ENCODE results near the gene CDYL.

The CDYL gene

DNA sequence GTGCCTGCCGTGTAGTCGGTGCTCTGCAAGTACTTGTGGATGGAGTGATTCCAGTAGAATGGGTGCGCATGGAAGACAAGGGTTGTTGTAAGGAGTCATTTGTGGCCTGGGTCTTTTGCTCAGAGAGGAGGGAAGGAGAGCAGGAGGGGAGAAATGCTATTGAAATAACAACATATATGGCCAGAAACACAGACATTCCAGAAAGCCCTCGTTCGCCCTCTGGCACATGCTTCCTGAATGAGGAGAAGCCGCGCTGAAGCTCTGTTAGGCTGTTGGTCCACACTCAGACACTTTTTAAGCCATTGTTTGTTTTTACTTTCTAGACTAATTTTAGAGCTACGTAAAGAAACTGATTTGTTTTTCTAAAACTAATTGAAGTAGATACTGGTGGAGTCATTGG lies 120.2 kb downstream of the CDYL start:
- Histone ChIP-seq H3K9me3 (ENCODE audit: control insufficient read depth, low read length) (no peaks in the 10 kb centered on the region), H3K9ac (ENCODE audit: low read length) (no peak overlapping the region), H3K36me3 (ENCODE audit: control insufficient read depth, insufficient read depth, low read length) (no peaks in the 10 kb centered on the region), H3K27me3 (ENCODE audit: control insufficient read depth, insufficient read depth, low read length) (no peaks in the 10 kb centered on the region), H3K4me1 (ENCODE audit: control insufficient read depth, insufficient read depth, low read length) (peaks cover 4% of the 10 kb centered on the region), H3K4me3 (ENCODE audit: low read length) (no peak overlapping the region)

DNA sequence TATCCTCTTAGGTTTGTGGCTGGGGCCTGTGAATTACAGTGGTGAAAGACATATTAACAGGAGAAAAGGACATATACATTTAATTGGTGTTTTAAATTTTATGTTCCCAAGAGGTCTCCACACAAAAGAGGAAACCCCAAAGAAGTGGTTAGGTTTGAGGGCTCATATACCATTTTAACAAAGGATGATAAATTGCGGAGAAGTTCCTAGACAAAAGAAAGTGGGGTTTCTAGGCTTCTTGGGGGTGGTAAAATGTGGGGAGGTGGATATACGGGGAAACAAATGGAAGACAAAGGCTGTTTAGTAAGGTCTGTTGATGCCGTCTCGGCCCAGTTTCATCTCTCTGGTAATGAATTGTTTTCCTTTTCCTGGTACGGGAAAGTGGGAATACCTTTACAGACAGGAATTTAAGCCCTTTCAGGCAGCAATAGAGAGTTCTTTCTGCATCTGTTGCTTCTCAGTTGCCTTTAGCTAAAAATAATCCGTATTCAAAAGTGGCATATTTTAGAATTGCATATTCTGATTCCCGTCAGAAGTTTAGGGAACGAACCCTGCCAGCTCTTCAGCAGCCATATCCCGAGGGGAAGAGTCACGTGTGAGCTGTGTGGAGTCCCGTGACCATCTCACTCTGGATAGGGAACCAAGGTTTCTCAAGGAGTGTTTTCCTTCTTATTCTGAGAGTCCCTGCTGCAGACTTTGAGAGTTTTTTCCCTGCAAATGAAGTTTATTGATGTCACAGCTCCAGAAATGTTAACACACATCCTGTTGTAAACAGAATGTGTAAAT lies 123.2 kb downstream of the CDYL start:
- no peaks in the 10 kb centered on the region for H3K27me3 ChIP-seq (ENCODE audit: control insufficient read depth, insufficient read depth, low read length)
- H3K36me3 ChIP-seq (ENCODE audit: control insufficient read depth, insufficient read depth, low read length): no peaks in the 10 kb centered on the region
- H3K9ac ChIP-seq (ENCODE audit: low read length): no peak overlapping the region
- no peaks in the 10 kb centered on the region for H3K9me3 ChIP-seq (ENCODE audit: control insufficient read depth, low read length)
- no peak overlapping the region for H3K4me3 ChIP-seq (ENCODE audit: low read length)
- peaks cover 15% of the 10 kb centered on the region for H3K4me1 ChIP-seq (ENCODE audit: control insufficient read depth, insufficient read depth, low read length)

DNA sequence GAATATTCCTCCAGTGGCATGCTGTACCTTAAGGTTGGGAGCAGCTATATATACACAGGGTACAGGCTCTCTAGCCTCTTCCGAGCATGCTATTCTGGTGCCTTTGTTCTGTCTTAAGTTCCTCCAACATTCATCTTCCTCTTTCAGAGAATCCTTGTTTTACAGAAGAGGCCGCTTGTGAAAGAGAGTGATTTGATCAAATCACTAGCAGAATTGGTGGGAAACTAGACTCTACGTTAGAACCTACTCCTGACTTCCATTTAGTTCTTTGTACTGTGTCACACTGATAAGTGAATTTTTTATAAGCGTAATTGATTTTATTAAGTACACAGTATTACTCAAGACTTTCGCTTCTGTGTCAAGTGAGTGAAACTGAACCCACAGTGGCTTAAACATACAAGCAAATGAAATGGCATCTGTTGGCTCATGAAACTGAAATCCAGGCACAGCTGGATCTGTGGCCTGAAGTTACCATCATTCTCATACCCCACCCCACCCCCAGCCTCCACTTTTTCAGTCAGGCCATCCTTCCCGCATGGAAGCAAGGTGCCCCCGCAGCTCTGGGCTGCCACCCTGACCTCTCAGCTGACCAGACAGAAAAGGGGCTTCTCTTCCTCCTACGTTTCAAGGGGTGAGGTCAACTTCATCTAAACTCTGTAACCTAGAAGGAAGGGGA lies 125.3 kb downstream of the CDYL start:
- Histone ChIP-seq H3K9ac (ENCODE audit: low read length) (no peak overlapping the region), H3K4me3 (ENCODE audit: low read length) (no peak overlapping the region), H3K9me3 (ENCODE audit: control insufficient read depth, low read length) (no peaks in the 10 kb centered on the region), H3K36me3 (ENCODE audit: control insufficient read depth, insufficient read depth, low read length) (no peaks in the 10 kb centered on the region), H3K27me3 (ENCODE audit: control insufficient read depth, insufficient read depth, low read length) (no peaks in the 10 kb centered on the region), H3K4me1 (ENCODE audit: control insufficient read depth, insufficient read depth, low read length) (peaks cover 20% of the 10 kb centered on the region)

DNA sequence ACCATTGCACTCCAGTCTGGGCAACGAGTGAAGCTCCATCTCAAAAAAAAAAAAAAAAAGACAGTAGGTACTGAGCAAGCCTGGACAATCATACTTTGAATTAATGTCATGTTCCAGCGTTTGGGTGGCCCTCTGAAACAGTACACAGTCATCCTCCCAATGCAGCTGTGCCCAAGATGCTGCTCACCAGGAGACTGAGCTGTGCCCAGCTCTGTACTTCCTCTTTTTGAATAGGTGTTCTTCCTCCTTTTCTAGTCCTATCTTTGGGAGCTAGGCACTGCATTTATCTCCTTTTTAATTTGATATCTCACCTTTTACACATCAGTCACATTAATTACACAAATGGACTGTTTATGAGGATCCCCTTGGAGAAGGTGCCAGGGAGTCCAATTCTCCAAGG lies 126.2 kb downstream of the CDYL start:
- no peaks in the 10 kb centered on the region for H3K36me3 ChIP-seq (ENCODE audit: control insufficient read depth, insufficient read depth, low read length)
- H3K9ac ChIP-seq (ENCODE audit: low read length): no peak overlapping the region
- no peaks in the 10 kb centered on the region for H3K9me3 ChIP-seq (ENCODE audit: control insufficient read depth, low read length)
- H3K4me1 ChIP-seq (ENCODE audit: control insufficient read depth, insufficient read depth, low read length): peaks cover 26% of the 10 kb centered on the region
- no peaks in the 10 kb centered on the region for H3K27me3 ChIP-seq (ENCODE audit: control insufficient read depth, insufficient read depth, low read length)
- H3K4me3 ChIP-seq (ENCODE audit: low read length): no peak overlapping the region

DNA sequence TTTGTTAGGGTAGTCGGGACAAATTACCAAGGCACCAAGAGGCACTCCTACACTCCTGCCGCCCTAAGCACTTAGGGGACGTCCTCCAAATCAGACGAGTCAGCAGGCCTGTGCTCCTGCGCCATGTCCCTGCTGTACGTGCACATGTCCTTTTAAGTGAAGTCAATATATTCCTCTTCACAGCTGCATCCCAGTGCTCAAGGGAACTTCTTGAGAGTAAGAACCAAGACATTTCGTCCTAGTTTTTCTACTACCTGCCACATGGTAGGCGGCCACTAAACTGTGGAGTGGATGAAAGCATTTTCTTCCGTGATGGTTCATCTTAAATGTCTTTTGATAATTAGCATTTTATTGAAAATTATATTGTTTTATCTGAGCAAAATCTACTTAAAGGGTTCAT lies 126.9 kb downstream of the CDYL start:
- no peaks in the 10 kb centered on the region for H3K27me3 ChIP-seq (ENCODE audit: control insufficient read depth, insufficient read depth, low read length)
- no peak overlapping the region for H3K4me3 ChIP-seq (ENCODE audit: low read length)

DNA sequence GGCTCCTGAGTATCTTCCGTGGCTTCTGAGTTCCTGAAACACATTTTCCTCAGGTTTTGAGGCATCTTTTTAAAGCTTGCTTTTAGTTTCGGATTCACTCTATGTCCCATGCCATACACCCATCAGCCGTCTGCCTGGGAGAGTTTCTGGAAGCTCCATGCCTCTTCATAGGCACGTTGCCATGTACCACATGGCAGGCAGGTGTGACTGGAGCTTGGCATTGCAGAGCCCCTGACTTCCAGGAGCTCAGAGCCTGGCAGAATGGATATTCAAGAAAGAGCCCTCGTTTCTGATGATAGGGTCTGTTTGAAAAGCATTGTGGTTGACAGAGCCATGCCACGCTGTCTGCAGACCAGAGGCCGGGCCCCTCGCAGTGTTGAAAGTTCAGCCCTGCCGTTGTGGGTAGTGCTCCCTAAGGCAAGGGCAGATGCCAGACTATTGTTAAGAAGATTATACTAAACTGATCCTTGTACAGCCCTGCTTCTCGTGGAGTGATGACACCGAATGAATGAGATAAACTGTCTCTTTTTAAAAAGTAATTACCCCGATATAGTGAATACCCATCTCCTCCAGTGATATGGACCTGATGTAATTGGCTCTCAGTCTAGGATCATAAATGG lies 127.7 kb downstream of the CDYL start:
- Histone ChIP-seq H3K4me3 (ENCODE audit: low read length) (no peak overlapping the region), H3K9ac (ENCODE audit: low read length) (no peak overlapping the region), H3K9me3 (ENCODE audit: control insufficient read depth, low read length) (no peaks in the 10 kb centered on the region), H3K4me1 (ENCODE audit: control insufficient read depth, insufficient read depth, low read length) (peaks cover 38% of the 10 kb centered on the region), H3K36me3 (ENCODE audit: control insufficient read depth, insufficient read depth, low read length) (no peaks in the 10 kb centered on the region), H3K27me3 (ENCODE audit: control insufficient read depth, insufficient read depth, low read length) (no peaks in the 10 kb centered on the region)

More for the DNA sequence above, 126.9 kb downstream of the CDYL start:
- no peaks in the 10 kb centered on the region for H3K9me3 ChIP-seq (ENCODE audit: control insufficient read depth, low read length)
- no peak overlapping the region for H3K9ac ChIP-seq (ENCODE audit: low read length)
- H3K36me3 ChIP-seq (ENCODE audit: control insufficient read depth, insufficient read depth, low read length): no peaks in the 10 kb centered on the region
- H3K4me1 ChIP-seq (ENCODE audit: control insufficient read depth, insufficient read depth, low read length): peaks cover 33% of the 10 kb centered on the region

DNA sequence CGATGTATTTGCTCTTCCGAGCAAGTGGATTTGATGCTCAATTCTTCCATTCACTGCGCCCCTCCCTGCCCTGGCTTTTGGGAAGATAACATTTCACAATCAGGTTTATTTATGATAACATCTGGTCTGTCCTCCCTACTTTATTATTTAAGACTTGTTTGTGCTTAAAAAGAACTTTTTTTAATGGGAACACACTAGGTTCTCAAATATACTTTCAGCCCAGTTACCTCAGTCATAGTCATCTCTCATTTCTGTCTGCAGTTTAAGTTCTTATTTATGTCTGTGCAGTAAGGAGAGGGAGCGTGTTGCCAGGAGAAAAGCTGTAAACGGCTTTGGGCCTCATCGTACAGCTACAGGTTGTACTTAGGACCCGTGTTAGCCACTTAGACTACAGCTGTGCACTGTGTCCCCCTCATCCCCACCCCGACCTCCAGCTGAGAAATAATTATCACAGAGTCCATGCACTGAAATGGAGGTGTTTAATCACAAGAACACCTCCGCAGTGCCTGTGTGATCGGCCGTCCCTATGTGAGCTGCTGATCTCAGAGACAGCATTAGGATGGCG lies 128.3 kb downstream of the CDYL start:
- Histone ChIP-seq H3K9ac (ENCODE audit: low read length) (no peak overlapping the region), H3K36me3 (ENCODE audit: control insufficient read depth, insufficient read depth, low read length) (no peaks in the 10 kb centered on the region), H3K27me3 (ENCODE audit: control insufficient read depth, insufficient read depth, low read length) (no peaks in the 10 kb centered on the region), H3K9me3 (ENCODE audit: control insufficient read depth, low read length) (no peaks in the 10 kb centered on the region), H3K4me1 (ENCODE audit: control insufficient read depth, insufficient read depth, low read length) (peaks cover 44% of the 10 kb centered on the region), H3K4me3 (ENCODE audit: low read length) (no peak overlapping the region)

DNA sequence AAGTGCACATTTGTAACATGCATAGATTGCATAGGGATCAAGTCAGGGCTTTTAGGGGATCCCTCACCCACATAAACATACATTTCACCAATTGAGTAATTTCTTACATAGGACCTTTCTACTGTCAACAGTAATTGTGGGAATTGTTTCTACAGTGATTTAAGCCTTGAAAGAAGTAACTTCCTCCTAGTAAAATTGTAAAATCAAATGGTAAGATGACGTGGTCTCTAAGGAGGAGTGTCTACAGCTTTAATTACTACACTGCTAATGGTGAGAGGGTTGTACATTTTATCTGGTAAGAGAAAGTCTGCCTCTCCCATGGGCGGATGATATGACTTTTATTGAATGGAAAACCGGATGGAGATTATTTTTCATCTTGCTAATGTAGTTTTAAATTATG lies 129.6 kb downstream of the CDYL start:
- no peak overlapping the region for H3K9ac ChIP-seq (ENCODE audit: low read length)
- H3K36me3 ChIP-seq (ENCODE audit: control insufficient read depth, insufficient read depth, low read length): no peaks in the 10 kb centered on the region
- no peaks in the 10 kb centered on the region for H3K9me3 ChIP-seq (ENCODE audit: control insufficient read depth, low read length)
- no peaks in the 10 kb centered on the region for H3K27me3 ChIP-seq (ENCODE audit: control insufficient read depth, insufficient read depth, low read length)
- peaks cover 55% of the 10 kb centered on the region for H3K4me1 ChIP-seq (ENCODE audit: control insufficient read depth, insufficient read depth, low read length)
- H3K4me3 ChIP-seq (ENCODE audit: low read length): no peak overlapping the region

DNA sequence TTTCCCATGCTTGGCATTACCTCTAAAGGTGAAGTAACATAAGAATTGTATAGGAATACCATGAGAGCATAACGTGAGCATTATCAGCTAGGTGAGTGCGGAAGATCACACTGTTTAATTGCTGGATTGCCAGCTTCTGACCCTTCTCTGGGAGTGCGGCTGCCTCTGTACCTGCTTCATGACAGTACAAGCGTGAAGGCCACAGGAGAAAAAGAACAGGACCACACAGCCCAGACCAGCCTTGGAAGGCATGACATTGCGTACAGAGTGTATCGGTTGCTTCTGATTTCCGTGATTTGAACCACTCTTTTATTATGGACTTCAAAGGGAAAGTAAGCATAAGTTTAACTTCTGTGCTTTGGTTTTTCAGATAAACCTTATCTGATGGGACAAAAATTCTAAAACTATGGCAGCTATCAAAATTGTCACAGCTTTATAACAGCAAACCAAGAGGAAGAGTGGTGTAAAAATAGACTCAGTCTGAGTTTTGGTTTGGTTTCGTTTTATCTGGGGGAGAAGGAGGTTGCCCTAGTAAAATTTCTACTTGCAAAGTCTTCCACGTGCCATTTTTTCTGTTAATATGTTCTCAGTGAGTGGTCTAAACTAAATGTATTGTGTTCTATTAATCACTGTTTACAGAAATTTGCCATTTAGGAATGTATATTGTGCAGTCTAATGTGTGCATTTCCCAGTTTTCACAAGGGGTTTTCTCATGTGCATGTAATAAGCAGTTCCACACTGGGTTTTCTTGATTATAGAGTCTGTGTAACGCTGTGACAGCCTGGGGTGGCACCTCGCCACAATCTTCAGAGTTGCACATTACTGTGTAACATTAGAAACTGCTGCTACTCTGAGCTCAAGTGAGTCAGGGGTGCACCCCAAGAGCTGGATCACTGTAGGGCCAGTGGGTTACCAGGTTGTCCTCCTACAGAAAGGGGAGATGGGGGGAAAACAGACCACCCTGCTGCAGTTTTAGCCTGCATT lies 130.4 kb downstream of the CDYL start:
- Histone ChIP-seq H3K9me3 (ENCODE audit: control insufficient read depth, low read length) (no peaks in the 10 kb centered on the region), H3K36me3 (ENCODE audit: control insufficient read depth, insufficient read depth, low read length) (no peaks in the 10 kb centered on the region), H3K4me1 (ENCODE audit: control insufficient read depth, insufficient read depth, low read length) (peaks cover 51% of the 10 kb centered on the region), H3K27me3 (ENCODE audit: control insufficient read depth, insufficient read depth, low read length) (no peaks in the 10 kb centered on the region), H3K9ac (ENCODE audit: low read length) (peak overlapping the region; percentile 31), H3K4me3 (ENCODE audit: low read length) (no peak overlapping the region)

DNA sequence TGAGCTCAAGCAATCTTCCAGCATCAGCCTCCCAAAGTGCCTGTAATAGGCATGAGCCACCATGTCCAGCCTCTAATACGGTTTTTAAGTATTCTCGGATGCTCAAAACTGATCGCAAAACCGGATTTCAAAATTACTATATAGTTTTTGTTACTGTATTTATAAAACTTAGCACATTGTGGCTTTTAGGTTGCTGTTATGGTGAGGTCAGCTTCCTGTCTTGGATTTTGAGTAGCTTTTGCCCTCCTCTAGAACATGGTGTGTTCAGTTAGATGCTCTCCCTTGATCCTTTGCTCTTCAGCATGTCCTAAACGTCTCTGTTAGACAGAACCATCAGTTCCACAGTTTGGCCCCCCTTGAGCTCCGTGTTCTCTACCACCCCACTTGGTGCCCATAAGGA lies 131.4 kb downstream of the CDYL start:
- Histone ChIP-seq H3K9me3 (ENCODE audit: control insufficient read depth, low read length) (no peaks in the 10 kb centered on the region), H3K4me3 (ENCODE audit: low read length) (no peak overlapping the region), H3K4me1 (ENCODE audit: control insufficient read depth, insufficient read depth, low read length) (peaks cover 41% of the 10 kb centered on the region), H3K36me3 (ENCODE audit: control insufficient read depth, insufficient read depth, low read length) (no peaks in the 10 kb centered on the region), H3K9ac (ENCODE audit: low read length) (no peak overlapping the region), H3K27me3 (ENCODE audit: control insufficient read depth, insufficient read depth, low read length) (no peaks in the 10 kb centered on the region)

DNA sequence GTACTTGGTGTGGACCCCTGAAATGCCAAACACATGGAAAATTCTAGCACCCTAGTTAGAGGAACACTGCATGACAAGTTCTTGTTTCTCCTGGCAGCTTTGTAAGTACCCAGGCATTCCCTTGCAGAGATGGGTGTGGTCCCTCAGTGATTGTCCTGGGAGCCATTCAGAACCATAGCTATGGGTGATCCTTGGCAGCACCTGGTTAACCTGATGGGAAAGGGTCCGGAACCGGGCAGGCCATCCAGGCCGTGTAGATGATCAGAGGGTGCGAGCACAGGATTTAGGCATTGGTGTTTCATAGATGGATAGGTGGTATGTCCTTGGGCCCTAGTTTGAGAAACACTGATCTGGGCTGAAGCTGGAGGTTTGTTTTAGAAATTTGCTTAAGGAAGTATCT lies 131.9 kb downstream of the CDYL start:
- no peaks in the 10 kb centered on the region for H3K27me3 ChIP-seq (ENCODE audit: control insufficient read depth, insufficient read depth, low read length)
- peaks cover 40% of the 10 kb centered on the region for H3K4me1 ChIP-seq (ENCODE audit: control insufficient read depth, insufficient read depth, low read length)
- H3K9ac ChIP-seq (ENCODE audit: low read length): no peak overlapping the region
- no peaks in the 10 kb centered on the region for H3K9me3 ChIP-seq (ENCODE audit: control insufficient read depth, low read length)
- no peaks in the 10 kb centered on the region for H3K36me3 ChIP-seq (ENCODE audit: control insufficient read depth, insufficient read depth, low read length)
- H3K4me3 ChIP-seq (ENCODE audit: low read length): no peak overlapping the region
